ENCODE data around the gene NEBL.

Gene NEBL

DNA sequence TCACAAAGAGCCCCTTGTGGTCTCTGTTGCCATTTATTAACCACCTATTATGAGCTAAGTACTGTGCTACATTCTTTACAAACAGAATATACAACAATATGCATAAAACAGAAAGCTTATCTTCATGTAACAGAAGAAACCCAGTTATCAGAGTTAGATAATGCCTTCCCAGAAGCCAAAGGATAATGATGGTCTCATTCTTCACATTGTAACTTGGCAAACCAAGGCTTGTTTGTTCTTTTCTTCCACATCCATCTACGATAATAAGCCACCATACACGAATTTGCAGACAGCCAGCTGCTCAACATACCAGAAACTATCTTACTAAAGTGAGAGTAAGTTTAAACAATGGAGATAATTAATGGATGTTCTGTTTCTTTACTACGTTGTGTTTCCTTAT lies 127.6 kb downstream of the NEBL start:
- DNase-seq: no peak

DNA sequence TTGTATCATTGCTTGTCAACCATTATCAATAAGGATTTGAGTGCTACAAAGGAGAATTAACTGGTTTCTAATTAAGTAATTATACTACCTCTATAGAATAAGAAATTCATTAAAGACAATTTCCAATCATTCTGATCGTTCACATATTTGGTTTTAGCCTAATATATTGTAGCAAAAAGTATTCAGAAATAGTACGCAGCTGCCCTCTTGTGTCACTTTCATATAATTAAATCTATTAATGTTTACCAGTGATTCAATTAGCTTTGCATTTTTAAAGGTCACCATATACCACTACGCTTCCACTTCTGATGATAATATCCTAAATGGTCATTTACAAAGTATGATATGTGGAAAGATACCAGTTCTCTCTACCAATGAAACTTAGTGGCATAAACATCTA lies 128.3 kb downstream of the NEBL start:
- DNase-seq: no peak

DNA sequence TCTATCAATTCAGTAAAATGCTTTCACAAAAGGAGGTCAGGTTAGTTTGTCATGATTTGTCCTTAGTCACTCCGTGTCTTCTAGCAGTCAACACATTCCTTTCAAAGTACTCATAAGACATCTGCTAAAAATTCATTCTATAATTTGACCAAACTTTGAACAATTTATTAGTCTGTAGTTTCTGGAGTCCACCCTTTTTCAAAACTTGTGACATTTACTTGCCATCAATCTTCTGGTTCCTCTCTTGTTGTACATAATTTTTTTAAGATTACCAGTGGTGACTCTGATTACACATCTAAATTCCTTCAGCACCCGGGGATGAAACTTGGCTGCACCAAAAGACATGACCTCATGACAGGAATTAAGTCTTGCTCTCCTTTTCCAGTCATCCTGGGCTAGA lies 130.1 kb downstream of the NEBL start:
- no peak for DNase-seq

DNA sequence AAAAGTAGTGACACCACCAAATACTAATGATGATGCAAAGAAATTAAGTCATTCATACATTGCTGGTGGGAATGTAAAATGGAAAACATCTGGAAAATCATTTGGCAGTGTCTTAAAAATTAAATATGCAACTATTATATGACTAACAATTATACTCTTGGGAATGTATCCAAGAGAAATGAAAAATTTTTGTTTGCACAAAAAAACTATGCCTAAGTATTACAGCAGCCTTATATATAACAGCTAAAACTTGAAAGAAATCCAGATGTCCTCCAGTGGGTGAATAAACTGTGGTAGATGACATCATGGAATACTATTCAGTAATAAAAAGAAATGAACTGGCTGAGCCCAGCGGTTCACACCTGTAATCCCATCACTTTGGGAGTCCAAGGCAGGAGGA lies 132.0 kb downstream of the NEBL start:
- DNase-seq: no peak

DNA sequence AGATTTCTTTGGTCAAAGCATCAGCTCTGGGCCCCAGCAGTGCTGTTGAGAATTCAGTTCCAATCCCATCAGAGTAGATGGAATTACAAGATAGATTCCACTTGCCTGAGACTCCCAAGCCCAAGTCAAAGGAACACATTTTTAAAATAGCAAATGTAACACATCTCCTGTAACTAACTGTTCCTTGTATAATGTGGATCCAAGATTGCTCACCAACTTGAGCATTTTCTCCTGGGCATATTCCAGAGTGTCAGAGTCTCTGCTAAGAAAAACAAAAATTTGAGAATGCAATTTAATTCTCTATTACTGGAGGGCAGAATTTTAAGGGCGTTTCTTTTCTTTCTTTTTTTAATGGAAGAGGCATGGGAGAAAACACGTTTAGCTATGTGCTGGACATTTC lies 136.7 kb downstream of the NEBL start:
- DNase-seq: no peak

DNA sequence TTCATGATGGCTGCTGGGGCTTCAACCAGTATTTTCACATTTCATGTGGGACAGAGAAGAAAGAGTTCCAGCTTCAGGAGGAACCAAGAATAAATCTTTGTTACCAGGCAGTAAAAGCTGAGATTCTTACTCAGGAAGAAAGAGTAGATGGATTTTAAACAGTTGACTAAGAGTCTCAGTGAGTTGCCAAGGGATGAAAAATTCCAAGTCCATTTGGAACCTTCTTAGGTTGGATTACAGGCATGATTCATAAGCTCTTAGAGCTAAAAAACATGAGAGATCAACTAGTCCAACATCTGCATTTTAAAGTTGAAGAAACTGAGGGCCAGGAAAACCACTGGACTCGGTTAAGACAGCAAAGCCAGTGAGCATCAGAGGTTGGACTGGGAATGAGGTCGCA lies 148.6 kb downstream of the NEBL start:
- no peak for DNase-seq

DNA sequence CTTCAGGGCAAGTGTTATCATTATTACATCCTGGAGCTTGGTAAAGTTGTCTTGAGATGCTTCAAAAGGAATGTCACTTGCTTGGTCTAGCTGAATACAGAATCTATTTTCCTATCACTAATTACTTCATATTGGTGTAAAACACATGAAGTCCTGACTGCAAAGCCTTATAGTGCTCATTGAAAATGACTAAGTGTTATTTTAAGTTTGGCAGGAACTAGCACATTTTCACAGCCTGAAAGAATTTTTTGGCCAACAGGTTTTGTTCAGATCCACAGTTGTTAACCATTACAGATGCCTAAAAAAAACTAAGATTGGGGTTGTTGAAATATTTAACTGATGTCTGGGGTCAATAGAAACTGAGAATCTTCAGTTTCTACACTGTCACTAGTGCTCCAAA lies 149.3 kb downstream of the NEBL start:
- no peak for DNase-seq

DNA sequence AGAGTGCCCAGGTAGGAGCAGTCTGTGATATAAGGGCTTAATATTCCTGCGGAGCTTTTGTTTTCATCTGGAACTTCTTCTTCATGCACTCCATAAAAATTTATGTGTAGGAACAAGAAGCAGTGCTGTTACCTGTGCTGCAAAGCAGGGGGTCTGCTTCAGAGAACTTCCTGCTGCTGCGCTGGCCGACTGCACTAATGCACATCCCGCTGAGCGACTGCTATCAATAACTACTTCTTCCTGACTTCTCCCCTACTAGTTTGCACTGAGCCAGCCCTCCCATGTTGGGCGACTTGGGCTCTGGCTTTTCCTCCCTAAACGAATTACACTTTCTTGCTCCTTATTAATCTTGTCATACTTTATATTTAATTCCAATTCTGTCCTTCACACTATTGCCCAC lies 150.3 kb downstream of the NEBL start:
- DNase-seq: no peak

DNA sequence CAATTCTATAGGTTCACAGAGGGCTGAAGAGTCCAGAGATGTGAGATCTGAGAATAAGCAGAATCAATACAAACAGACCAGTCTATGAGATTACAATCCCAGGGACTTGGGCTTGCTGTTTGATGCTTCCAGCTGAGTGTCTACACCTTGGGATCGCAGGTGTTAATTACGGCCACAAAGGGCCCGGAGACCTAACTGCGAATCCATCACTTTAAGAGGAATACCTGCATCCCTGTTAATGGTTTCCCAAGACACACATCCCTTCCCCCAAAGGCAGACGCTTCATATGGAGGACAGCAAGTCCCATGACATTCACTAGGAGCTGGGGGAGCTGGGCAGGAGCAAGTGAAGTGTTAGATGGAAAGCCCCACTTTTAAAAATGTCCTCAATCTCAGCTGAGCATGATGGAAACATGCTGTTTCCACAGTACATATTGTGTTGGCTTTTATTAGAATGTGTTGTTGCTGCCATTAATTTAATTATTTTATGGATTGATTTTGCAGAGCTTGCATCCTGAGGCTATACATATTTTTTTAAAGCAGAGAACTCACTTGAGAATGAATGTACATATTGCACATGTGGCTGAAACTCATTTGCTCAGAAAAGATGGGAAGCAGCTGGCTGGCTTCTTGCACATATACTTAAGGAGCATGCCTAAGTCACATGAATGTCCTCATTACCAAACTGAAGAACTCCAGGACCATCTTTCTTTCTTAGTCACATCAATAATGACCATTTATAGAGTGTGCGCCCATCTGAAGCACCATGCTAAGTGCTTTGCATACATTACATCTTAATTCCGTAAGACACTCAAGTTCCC lies 151.3 kb downstream of the NEBL start:
- DNase-seq: no peak

DNA sequence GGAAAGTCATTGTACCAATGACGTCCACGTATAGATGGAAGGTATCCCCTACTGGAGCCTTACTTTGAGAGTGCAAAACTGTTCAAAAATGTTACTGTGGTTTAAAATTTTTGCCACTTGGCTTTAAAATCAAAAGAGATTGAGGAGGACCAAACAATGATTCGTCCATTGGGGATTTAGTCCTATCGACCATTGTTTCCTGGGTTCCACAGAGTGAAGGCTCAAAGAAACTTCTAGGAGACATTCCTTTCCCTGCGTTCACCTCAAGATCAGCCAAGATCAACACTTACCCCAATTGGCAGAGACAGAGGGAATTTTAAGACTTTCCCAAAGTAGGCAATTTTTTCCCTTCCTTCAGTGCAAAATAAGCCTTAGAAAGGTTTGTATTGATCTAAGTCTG lies 152.3 kb downstream of the NEBL start:
- DNase-seq: no peak

DNA sequence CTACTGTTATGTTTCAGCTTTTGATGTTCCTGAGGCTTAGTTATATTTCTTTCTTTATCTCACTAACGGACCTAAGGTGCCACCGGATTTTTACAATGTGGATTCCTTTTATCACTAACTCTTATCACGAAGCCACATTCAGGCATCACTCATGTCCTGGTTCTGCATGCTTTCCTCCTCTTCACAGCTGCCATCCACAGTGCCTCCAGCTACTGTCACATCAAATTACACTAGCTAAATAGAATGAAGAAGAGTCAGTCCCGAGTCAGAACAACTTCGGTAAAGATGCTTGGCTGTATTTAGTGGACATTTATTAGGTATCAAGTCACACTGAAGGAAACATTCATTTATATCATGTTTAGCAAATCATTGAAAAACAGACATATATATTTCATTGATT lies 153.2 kb downstream of the NEBL start:
- DNase-seq: no peak

DNA sequence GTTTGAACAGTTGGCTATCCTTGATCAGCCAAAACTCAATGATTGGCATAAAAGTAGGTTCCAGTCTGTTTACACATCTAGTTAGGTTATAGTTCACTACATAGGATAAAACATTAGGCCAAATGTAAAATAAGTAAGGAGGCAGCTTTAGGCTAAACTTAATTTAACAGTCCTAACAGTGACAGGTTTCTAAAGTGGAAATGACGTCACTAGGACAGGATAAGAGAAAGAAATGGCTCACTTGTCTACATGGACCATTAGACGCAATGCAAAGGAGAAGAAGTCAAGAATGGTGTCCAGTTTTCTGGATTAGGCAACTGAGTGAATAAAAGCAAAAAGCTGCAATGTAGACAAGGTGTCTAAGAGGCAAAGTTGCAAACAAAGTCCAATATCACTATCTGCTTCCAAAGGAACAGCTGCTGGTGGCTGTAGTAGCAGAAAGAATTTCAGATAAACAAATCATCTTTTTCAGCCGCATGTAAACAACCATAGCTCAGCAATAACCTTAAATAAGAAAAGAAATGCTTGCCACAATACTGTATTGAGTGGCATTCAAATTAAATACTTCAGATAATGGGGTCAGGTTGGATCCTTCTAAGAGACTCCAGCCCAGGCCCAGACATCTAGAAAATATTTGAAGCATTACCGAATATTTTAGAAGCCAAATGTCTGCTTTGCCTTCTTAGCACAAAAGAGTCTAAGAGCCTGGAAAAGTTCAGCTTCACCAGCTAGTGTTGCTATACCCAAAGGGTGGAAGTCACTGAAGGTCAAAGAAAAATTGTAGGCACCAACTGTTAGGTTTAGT lies 154.2 kb downstream of the NEBL start:
- DNase-seq: no peak

DNA sequence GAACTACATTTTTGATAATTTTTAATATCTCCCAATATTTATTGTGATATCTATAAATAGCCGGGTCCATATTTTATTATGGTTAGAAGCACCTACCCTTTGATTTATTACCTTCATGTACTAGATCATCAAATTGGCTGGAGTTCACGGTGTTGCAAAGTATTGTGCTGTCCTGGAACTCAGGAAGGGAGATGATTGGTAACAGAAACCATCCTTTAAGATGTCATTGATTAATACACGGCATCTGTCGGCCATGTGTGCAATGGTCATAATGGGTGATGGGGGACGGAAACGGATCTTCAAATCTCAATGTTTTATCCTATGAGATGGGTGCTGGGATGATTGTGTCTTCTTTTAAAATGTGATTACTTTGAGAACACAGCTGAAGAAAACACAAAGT lies 157.0 kb downstream of the NEBL start:
- DNase-seq: no peak

DNA sequence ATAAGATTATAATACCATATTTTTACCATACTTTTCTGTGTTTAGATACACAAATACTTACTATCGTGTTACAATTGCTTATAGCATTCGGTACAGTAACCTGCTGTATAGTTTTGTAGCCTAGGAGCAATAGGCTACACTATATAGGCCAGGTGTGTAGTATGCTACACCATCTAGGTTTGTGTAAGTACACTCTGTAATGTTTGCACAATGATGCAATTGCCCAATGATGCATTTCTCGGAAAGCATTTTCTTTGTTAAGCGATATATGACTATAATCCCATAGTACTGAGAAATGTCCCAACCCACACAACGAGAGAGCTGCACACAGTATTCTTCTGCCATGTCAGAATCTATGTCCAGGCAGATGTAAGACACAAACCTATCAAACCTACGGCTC lies 160.0 kb downstream of the NEBL start:
- DNase-seq: no peak
